ENCODE measurements around the gene RABGAP1L. TPM values are rescaled to one million over a fixed set of nuclear protein-coding genes. Genes with fewer than 3 reads are reported as not detected.

The RABGAP1L gene
- total RNA-seq, 2 experiments from 2014 or later, result 59.8 to 67.6 TPM

GRCh38 chr1:175033953-175034352, 874.6 kb downstream of the RABGAP1L start:
- no peak for ATAC-seq (ENCODE audit: poor library complexity)

GRCh38 chr1:175034775-175035174, 875.5 kb downstream of the RABGAP1L start:
- POLR2A ChIA-PET, result no interaction called here
- H3K27ac ChIP-seq (ENCODE audit: low read depth in 1 of 2, low read length in 2 of 2), result no peak overlapping the region
- Mint-ChIP-seq H3K36me3 (ENCODE audit: low read depth) (no peaks in the 10 kb centered on the region), H3K27me3 (no peaks in the 10 kb centered on the region), H3K4me1 (ENCODE audit: low read depth) (peaks cover 2% of the 10 kb centered on the region), H3K27ac (no peak overlapping the region), H3K9me3 (no peaks in the 10 kb centered on the region), H3K4me3 (no peak overlapping the region)
- DNase-seq (no peak), ATAC-seq (ENCODE audit: poor library complexity) (no peak)
- H3K9me3 ChIP-seq (ENCODE audit: control insufficient read depth in 1 of 2, insufficient read depth in 1 of 2, low read length in 2 of 2), result no peaks in the 10 kb centered on the region
- H3K4me3 ChIP-seq (ENCODE audit: low read length), result no peak overlapping the region
- no peak for TF ChIP-seq CTCF (IDR thresholded peaks at IDR 0.05)
- no peaks in the 10 kb centered on the region for H3K27me3 ChIP-seq (ENCODE audit: control insufficient read depth in 1 of 2, insufficient read depth in 2 of 2, low read length in 2 of 2)
- no peaks in the 10 kb centered on the region for H3K36me3 ChIP-seq (ENCODE audit: insufficient read depth, low read length)
- intact Hi-C loops (cut with DNase I, micrococcal nuclease), result loop anchor here (5.0 kb wide), 3 partner anchors 158 to 288 kb away; partner anchors contain the start of gene KIAA0040 (in 1 of the 2)
- CTCF ChIA-PET, result no interaction called here
- H3K4me1 ChIP-seq (ENCODE audit: insufficient read depth, low read length), result no peaks in the 10 kb centered on the region

More at GRCh38 chr1:175033953-175034352, 874.6 kb downstream of the RABGAP1L start:
- POLR2A ChIA-PET, result no interaction called here
- H3K4me1 ChIP-seq (ENCODE audit: insufficient read depth, low read length), result peaks cover 3% of the 10 kb centered on the region
- Mint-ChIP-seq H3K27me3 (no peaks in the 10 kb centered on the region), H3K36me3 (ENCODE audit: low read depth) (no peaks in the 10 kb centered on the region), H3K4me1 (ENCODE audit: low read depth) (peaks cover 9% of the 10 kb centered on the region), H3K27ac (no peak overlapping the region), H3K9me3 (no peaks in the 10 kb centered on the region), H3K4me3 (no peak overlapping the region)
- no peak for DNase-seq
- no peaks in the 10 kb centered on the region for H3K36me3 ChIP-seq (ENCODE audit: insufficient read depth, low read length)
- no peaks in the 10 kb centered on the region for H3K27me3 ChIP-seq (ENCODE audit: control insufficient read depth in 1 of 2, insufficient read depth in 2 of 2, low read length in 2 of 2)
- no peak for TF ChIP-seq CTCF (IDR thresholded peaks at IDR 0.05)
- H3K9me3 ChIP-seq (ENCODE audit: control insufficient read depth in 1 of 2, insufficient read depth in 1 of 2, low read length in 2 of 2), result no peaks in the 10 kb centered on the region
- CTCF ChIA-PET, result no interaction called here
- no peak overlapping the region for H3K27ac ChIP-seq (ENCODE audit: low read depth in 1 of 2, low read length in 2 of 2)
- intact Hi-C loops (cut with DNase I, micrococcal nuclease), result loop anchor here (5.0 kb wide), 3 partner anchors 158 to 288 kb away; partner anchors contain the start of gene KIAA0040 (in 1 of the 2)
- H3K4me3 ChIP-seq (ENCODE audit: low read length), result no peak overlapping the region

GRCh38 chr1:175035865-175036264, 876.5 kb downstream of the RABGAP1L start:
- H3K27ac ChIP-seq (ENCODE audit: low read depth in 1 of 2, low read length in 2 of 2), result no peak overlapping the region
- no peak for TF ChIP-seq CTCF (IDR thresholded peaks at IDR 0.05)
- H3K4me1 ChIP-seq (ENCODE audit: insufficient read depth, low read length), result no peaks in the 10 kb centered on the region
- H3K9me3 ChIP-seq (ENCODE audit: control insufficient read depth in 1 of 2, insufficient read depth in 1 of 2, low read length in 2 of 2), result no peaks in the 10 kb centered on the region
- H3K4me1 Mint-ChIP-seq (ENCODE audit: low read depth), result no peaks in the 10 kb centered on the region
- POLR2A ChIA-PET, result no interaction called here
- no peaks in the 10 kb centered on the region for H3K36me3 Mint-ChIP-seq (ENCODE audit: low read depth)
- H3K27ac Mint-ChIP-seq, result no peak overlapping the region
- intact Hi-C loops (cut with DNase I, micrococcal nuclease), result no loop called here
- CTCF ChIA-PET, result interaction anchor here (0.9 kb wide), 1 partner anchor 116 kb away, joined by 3 read pairs; no protein-coding TSS in a partner anchor
- no peaks in the 10 kb centered on the region for H3K36me3 ChIP-seq (ENCODE audit: insufficient read depth, low read length)
- no peak for ATAC-seq (ENCODE audit: poor library complexity)
- no peak overlapping the region for H3K4me3 Mint-ChIP-seq
- H3K4me3 ChIP-seq (ENCODE audit: low read length), result no peak overlapping the region
- no peaks in the 10 kb centered on the region for H3K9me3 Mint-ChIP-seq
- no peaks in the 10 kb centered on the region for H3K27me3 ChIP-seq (ENCODE audit: control insufficient read depth in 1 of 2, insufficient read depth in 2 of 2, low read length in 2 of 2)
- no peaks in the 10 kb centered on the region for H3K27me3 Mint-ChIP-seq
- no peak for DNase-seq

Data from CD4-positive, alpha-beta T cell (primary cell).